IMR-90 (cell line): ENCODE results near the gene HHIPL1. TPM values are rescaled to one million over a fixed set of nuclear protein-coding genes. Genes with fewer than 3 reads are reported as not detected.

Experiments used
- ATAC-seq: fragments of 200-7000 bp; cut with Tn5 transposase; 2 replicates; pipeline ENCODE4 v1.9.1; 2020; ENCODE audit warnings: low read depth, mild to moderate bottlenecking, moderate library complexity
- BruUV-seq: library from RNA; stranded (reverse); fragments of 400-500 nt; replicated peaks from 2 replicates; lab custom pipeline; 2021; lab: Mats Ljungman, UMichigan
- CTCF ChIA-PET: fragments of 300-600 bp; formaldehyde crosslinking; extraction: SDS; loops from one replicate; lab custom pipeline; 2021; ENCODE audit warnings: antibody characterized with exemption; lab: Yijun Ruan, JAX
- POLR2A ChIA-PET: fragments of 300-600 bp; sonication (Branson Sonifier 250); formaldehyde crosslinking; loops from one replicate; lab custom pipeline; 2022; ENCODE audit warnings: antibody characterized with exemption; ENCODE audit not compliant: unreplicated experiment; lab: Charles Lee
- DNase-seq: peaks from one replicate; pipeline ENCODE4 v3.0.0; 2013
- H2AFZ ChIP-seq: replicated peaks from 2 replicates; pipeline ENCODE3; 2013; ENCODE audit warnings: low read length, mild to moderate bottlenecking; ENCODE audit not compliant: poor library complexity
- H2AK5ac ChIP-seq: 2 replicates; pipeline ENCODE4 v1.6.1; 2013; ENCODE audit warnings: low read depth, low read length, inconsistent platforms
- H2AK9ac ChIP-seq: replicated peaks from 2 replicates; pipeline ENCODE3; 2013; ENCODE audit warnings: mild to moderate bottlenecking, low read depth, low read length, moderate library complexity; ENCODE audit not compliant: poor library complexity
- H2BK120ac ChIP-seq: 2 replicates; pipeline ENCODE4 v1.6.1; 2013; ENCODE audit warnings: low read depth, low read length, inconsistent platforms
- H2BK15ac ChIP-seq: 3 replicates; pipeline ENCODE4 v1.6.1; 2013; ENCODE audit warnings: low read depth, low read length, inconsistent platforms
- H2BK20ac ChIP-seq: 2 replicates; pipeline ENCODE4 v1.6.1; 2013; ENCODE audit warnings: low read depth, mild to moderate bottlenecking, inconsistent platforms, low read length, moderate library complexity
- H2BK5ac ChIP-seq: 2 replicates; pipeline ENCODE4 v1.6.1; 2013; ENCODE audit warnings: mild to moderate bottlenecking, low read depth, low read length, inconsistent platforms; ENCODE audit not compliant: poor library complexity, severe bottlenecking
- H3K14ac ChIP-seq: replicated peaks from 2 replicates; pipeline ENCODE4 v1.6.1; 2013; ENCODE audit warnings: low read depth, low read length, inconsistent platforms
- H3K18ac ChIP-seq: 2 replicates; pipeline ENCODE4 v1.6.1; 2013; ENCODE audit warnings: low read depth, low read length, control low read depth
- H3K23ac ChIP-seq: 2 replicates; pipeline ENCODE4 v1.6.1; 2013; ENCODE audit warnings: low read depth, low read length, inconsistent platforms
- H3K27ac ChIP-seq: 2 replicates; pipeline ENCODE4 v1.5.1; 2013; ENCODE audit warnings: mild to moderate bottlenecking, control low read depth, low read length; ENCODE audit not compliant: insufficient read depth
- H3K27me3 ChIP-seq: 2 replicates; pipeline ENCODE4 v1.6.1; 2013; ENCODE audit warnings: low read length; ENCODE audit not compliant: control insufficient read depth, insufficient read depth
- H3K36me3 ChIP-seq: 2 replicates; pipeline ENCODE4 v1.6.1; 2013; ENCODE audit warnings: low read length, mixed read lengths; ENCODE audit not compliant: control insufficient read depth, insufficient read depth
- H3K4ac ChIP-seq: 2 replicates; pipeline ENCODE4 v1.6.1; 2013; ENCODE audit warnings: low read depth, low read length, inconsistent platforms
- H3K4me1 ChIP-seq: 2 replicates; pipeline ENCODE4 v1.6.1; 2013; ENCODE audit warnings: low read length, mixed read lengths; ENCODE audit not compliant: control insufficient read depth, insufficient read depth
- H3K4me2 ChIP-seq: 2 replicates; pipeline ENCODE4 v1.6.1; 2013; ENCODE audit warnings: low read depth, mild to moderate bottlenecking, control low read depth, low read length, moderate library complexity
- H3K4me3 ChIP-seq: 2 replicates; pipeline ENCODE4 v1.5.1; 2013; ENCODE audit warnings: low read depth, mild to moderate bottlenecking, control low read depth, low read length, moderate library complexity; ENCODE audit not compliant: insufficient read depth
- H3K56ac ChIP-seq: 2 replicates; pipeline ENCODE4 v1.6.1; 2013; ENCODE audit warnings: low read length, inconsistent platforms; ENCODE audit not compliant: insufficient read depth; ENCODE audit errors: extremely low read depth
- H3K79me1 ChIP-seq, 2 experiments: 2 replicates each; pipeline ENCODE4 v1.6.1; 2013; ENCODE audit warnings: low read length in 2 of 2, inconsistent platforms in 1 of 2, low read depth in 1 of 2
- H3K9ac ChIP-seq: 2 replicates; pipeline ENCODE4 v1.6.1; 2013; ENCODE audit warnings: low read depth, low read length, control low read depth
- H3K9me1 ChIP-seq: 2 replicates; pipeline ENCODE4 v1.6.1; 2013; ENCODE audit warnings: low read length, inconsistent platforms; ENCODE audit not compliant: insufficient read depth
- H3K9me3 ChIP-seq: 2 replicates; pipeline ENCODE4 v1.6.1; 2013; ENCODE audit warnings: low read length; ENCODE audit not compliant: control insufficient read depth, insufficient read depth
- H4K20me1 ChIP-seq: 2 replicates; pipeline ENCODE4 v1.6.1; 2013; ENCODE audit warnings: low read length, inconsistent platforms; ENCODE audit not compliant: insufficient read depth
- H4K5ac ChIP-seq: 2 replicates; pipeline ENCODE4 v1.6.1; 2013; ENCODE audit warnings: mild to moderate bottlenecking, low read depth, low read length, control low read depth
- H4K8ac ChIP-seq, 2 experiments: 2 replicates each; pipeline ENCODE4 v1.6.1; 2013; ENCODE audit warnings: low read depth in 2 of 2, low read length in 2 of 2, control low read depth in 1 of 2, inconsistent platforms in 1 of 2
- H4K91ac ChIP-seq: 2 replicates; pipeline ENCODE4 v1.6.1; 2013; ENCODE audit warnings: low read depth, low read length, inconsistent platforms; ENCODE audit not compliant: insufficient read depth
- CEBPB ChIP-seq: IDR thresholded peaks from 2 replicates; pipeline ENCODE4 v1.6.1; 2012; ENCODE audit warnings: low read depth, low read length, improper control_type of control experiment
- CHD1 ChIP-seq: IDR thresholded peaks from 2 replicates; pipeline ENCODE4 v1.6.1; 2012; ENCODE audit warnings: low read depth, low read length, improper control_type of control experiment
- CTCF ChIP-seq: conservative IDR thresholded peaks from 2 replicates; pipeline ENCODE4 v1.5.1; 2012; ENCODE audit warnings: mild to moderate bottlenecking, low read depth, low read length, improper control_type of control experiment
- ELK1 ChIP-seq: fragments of 150-350 bp; IDR thresholded peaks from 2 replicates; pipeline ENCODE4 v1.6.1; 2016; ENCODE audit warnings: low read depth, mild to moderate bottlenecking, low read length, moderate library complexity, borderline replicate concordance
- MAFK ChIP-seq: IDR thresholded peaks from 2 replicates; pipeline ENCODE4 v1.6.1; 2012; ENCODE audit warnings: low read depth, low read length, improper control_type of control experiment
- MAZ ChIP-seq: IDR thresholded peaks from 2 replicates; pipeline ENCODE4 v1.6.1; 2012; ENCODE audit warnings: low read depth, mild to moderate bottlenecking, low read length, improper control_type of control experiment, moderate library complexity, borderline replicate concordance
- POLR2A ChIP-seq: IDR thresholded peaks from 2 replicates; pipeline ENCODE4 v1.6.1; 2012; ENCODE audit warnings: mild to moderate bottlenecking, low read depth, low read length
- SMC3 ChIP-seq: fragments of 150-350 bp; IDR thresholded peaks from 2 replicates; pipeline ENCODE4 v1.6.1; 2016; ENCODE audit warnings: low read depth, mild to moderate bottlenecking, antibody characterized with exemption, low read length, moderate library complexity
- WGBS, 2 experiments: methylation state at CpG; one replicate each; pipeline versions ENCODE4 v1.1.5 to v1.1.7; 2013; ENCODE audit warnings: missing lambda C conversion rate in 2 of 2; ENCODE audit not compliant: insufficient read length in 1 of 2; ENCODE audit errors: extremely low coverage in 2 of 2; 5-methylcytosine and 5-hydroxymethylcytosine counted together
- dilution Hi-C: fragments of 300-500 bp; cut with HindIII; formaldehyde crosslinking; loops from one replicate; pipeline ENCODE4 v1.14.3; 2018; ENCODE audit warnings: low sequenced_read_pairs; ENCODE audit not compliant: unreplicated experiment
- in situ Hi-C: fragments of 300-500 bp; cut with MboI; formaldehyde crosslinking; loops from 3 replicates; pipeline ENCODE4 v1.14.3; 2019; ENCODE audit warnings: low sequenced_read_pairs, inconsistent platforms, mixed read lengths
- intact Hi-C: fragments of 100-400 bp; cut with micrococcal nuclease; formaldehyde crosslinking; loops from 2 replicates; pipeline ENCODE4 v1.10.0; 2022
- polyA plus RNA-seq, 3 experiments: library from polyadenylated mRNA; depleted of rRNA; stranded (reverse); fragments of >200 nt; gene quantifications; 2 replicates each; pipeline ENCODE4 v1.2.3, GENCODE V29; 2012; ENCODE audit warnings: low replicate concordance in 1 of 3
- total RNA-seq: library from RNA; depleted of rRNA; stranded (reverse); fragments of >200 nt; gene quantifications from 2 replicates; pipeline ENCODE4 v1.2.3, GENCODE V29; 2012
- TF ChIP-seq, protein P1 (sequence below): fragments of 150-350 bp; IDR thresholded peaks from 2 replicates; pipeline ENCODE4 v1.6.1; 2017; ENCODE audit warnings: mild to moderate bottlenecking, antibody characterized with exemption, low read length, low read depth

Gene HHIPL1
- total and polyA plus RNA-seq, 2 of the 4 experiments (the other 2 are of a cell fraction): 0.65 to 0.72 TPM

DNA sequence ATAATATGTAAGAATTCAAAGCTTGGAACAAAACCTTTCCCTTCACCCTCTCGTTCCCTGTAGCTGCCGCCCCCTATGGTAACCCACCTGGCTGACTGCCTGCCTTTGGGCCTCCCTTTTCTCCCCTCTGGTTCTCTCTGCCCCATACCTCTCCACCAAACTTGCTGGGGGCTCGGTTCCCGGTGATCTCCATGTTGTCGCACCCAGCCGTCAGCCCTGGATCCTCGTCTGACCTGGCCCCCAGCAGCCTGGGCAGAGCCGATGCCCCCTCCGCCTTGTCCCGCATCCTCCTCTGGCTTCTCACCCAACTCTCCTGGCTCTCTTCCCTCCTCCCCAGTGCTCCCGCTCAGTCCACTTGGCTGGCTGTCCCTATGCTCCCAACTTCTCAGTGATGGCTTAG, 43.7 kb downstream of the HHIPL1 start:
- Histone ChIP-seq H3K27ac (no peak overlapping the region), H2AK9ac (no peak overlapping the region), H3K4ac (no peak overlapping the region), H2AK5ac (no peak overlapping the region), H3K9me3 (no peaks in the 10 kb centered on the region), H3K4me3 (no peak overlapping the region), H3K79me1 (no peaks in the 10 kb centered on the region; a peak in 1 of 4 replicates), H2AFZ (no peak overlapping the region), H4K91ac (no peak overlapping the region), H4K8ac (no peak overlapping the region), H2BK5ac (no peak overlapping the region), H3K18ac (no peak overlapping the region), H3K9me1 (no peaks in the 10 kb centered on the region), H3K23ac (no peak overlapping the region), H3K56ac (no peak overlapping the region), H3K4me1 (peaks cover 3% of the 10 kb centered on the region; the same call in 1 of the 2 replicates), H2BK15ac (no peak overlapping the region), H3K14ac (no peak overlapping the region), H3K4me2 (no peak overlapping the region), H4K20me1 (no peaks in the 10 kb centered on the region; the same call in 1 of the 2 replicates), H3K27me3 (peaks cover 47% of the 10 kb centered on the region), H2BK20ac (no peak overlapping the region), H3K9ac (no peak overlapping the region), H2BK120ac (no peak overlapping the region), H4K5ac (no peak overlapping the region), H3K36me3 (no peaks in the 10 kb centered on the region)
- TF ChIP-seq SMC3 (no peak), ELK1 (no peak), MAFK (no peak), MAZ (no peak), POLR2A (no peak), CEBPB (no peak), CHD1 (no peak), CTCF (no peak)
- TF ChIP-seq, protein P1, sequence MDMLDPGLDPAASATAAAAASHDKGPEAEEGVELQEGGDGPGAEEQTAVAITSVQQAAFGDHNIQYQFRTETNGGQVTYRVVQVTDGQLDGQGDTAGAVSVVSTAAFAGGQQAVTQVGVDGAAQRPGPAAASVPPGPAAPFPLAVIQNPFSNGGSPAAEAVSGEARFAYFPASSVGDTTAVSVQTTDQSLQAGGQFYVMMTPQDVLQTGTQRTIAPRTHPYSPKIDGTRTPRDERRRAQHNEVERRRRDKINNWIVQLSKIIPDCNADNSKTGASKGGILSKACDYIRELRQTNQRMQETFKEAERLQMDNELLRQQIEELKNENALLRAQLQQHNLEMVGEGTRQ: no peak
- dilution Hi-C loops (no loop called here), intact Hi-C loops (no loop called here), in situ Hi-C loops (no loop called here)
- BruUV-seq: no TSS peak
- ATAC-seq (no peak), DNase-seq (no peak)
- ChIA-PET CTCF (no interaction called here), POLR2A (no interaction called here)
- 65% methylated on average over 5 of the region's 11 CpGs; no CpG with 5 or more reads in 1 of the 2 experiments for WGBS, 2 experiments
